ENCODE results near the gene AMBRA1. TPM values are rescaled to one million over a fixed set of nuclear protein-coding genes. Genes with fewer than 3 reads are reported as not detected.

The AMBRA1 gene
- total and polyA plus RNA-seq, 2 of the 8 experiments (the other 6 are each of a cell fraction or from before 2014, with no cell fraction given), result 14.2 to 37.4 TPM

DNA sequence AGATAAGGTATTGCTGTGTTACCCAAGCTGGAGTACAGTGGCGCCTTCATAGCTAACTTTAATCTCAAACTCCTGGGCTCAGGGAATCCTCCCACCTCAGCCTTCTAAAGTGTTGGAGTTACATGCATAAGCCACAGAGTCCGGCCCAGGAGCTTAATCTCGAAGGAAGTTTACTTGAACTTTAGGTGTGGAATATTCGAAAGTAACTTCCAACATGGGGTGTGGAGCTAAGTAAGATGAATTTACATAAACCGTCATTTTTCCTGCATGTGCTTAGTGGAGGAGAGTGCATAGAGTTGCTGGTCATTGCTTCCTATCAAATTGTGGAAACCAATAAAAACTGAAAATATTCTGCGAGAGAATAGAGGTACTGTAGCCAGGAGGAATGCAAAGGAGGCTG is 25.0 kb upstream of the AMBRA1 start:
- no peak overlapping the region for H2BK15ac ChIP-seq (ENCODE audit: low read length)
- H2BK120ac ChIP-seq (replicated peaks; ENCODE audit: low read depth, low read length), result no peak overlapping the region
- 86% methylated on average over 6 of the region's 6 CpGs; no CpG with 5 or more reads in 1 of the 2 experiments for WGBS, 2 experiments (ENCODE audit: extremely low coverage in 1 of 2, insufficient coverage in 1 of 2, insufficient read length in 1 of 2, insufficient replicate concordance in 2 of 2, low coverage in 1 of 2, low lambda C conversion rate in 2 of 2, missing lambda C conversion rate in 1 of 2)
- no peak overlapping the region for H2AK5ac ChIP-seq (ENCODE audit: low read depth, low read length)
- no peak for DNase-seq (ENCODE audit: low read depth in 1 of 2, low spot score in 2 of 2)
- TF ChIP-seq RFX5 (IDR thresholded peaks at IDR 0.05; ENCODE audit: borderline replicate concordance, low read depth, low read length) (no peak), HDAC2 (IDR thresholded peaks at IDR 0.05; ENCODE audit: borderline replicate concordance in 1 of 2, low read depth in 2 of 2, low read length in 2 of 2) (no peak), TAF1 (IDR thresholded peaks at IDR 0.05; ENCODE audit: low read depth, low read length) (no peak), SIX5 (IDR thresholded peaks at IDR 0.05; ENCODE audit: low read depth, low read length) (no peak)
- TF ChIP-seq, protein P1, sequence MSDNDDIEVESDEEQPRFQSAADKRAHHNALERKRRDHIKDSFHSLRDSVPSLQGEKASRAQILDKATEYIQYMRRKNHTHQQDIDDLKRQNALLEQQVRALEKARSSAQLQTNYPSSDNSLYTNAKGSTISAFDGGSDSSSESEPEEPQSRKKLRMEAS (IDR thresholded peaks at IDR 0.05), result no peak
- TF ChIP-seq, protein P2, sequence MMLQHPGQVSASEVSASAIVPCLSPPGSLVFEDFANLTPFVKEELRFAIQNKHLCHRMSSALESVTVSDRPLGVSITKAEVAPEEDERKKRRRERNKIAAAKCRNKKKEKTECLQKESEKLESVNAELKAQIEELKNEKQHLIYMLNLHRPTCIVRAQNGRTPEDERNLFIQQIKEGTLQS (IDR thresholded peaks at IDR 0.05; ENCODE audit: insufficient read depth, low read depth, low read length), result no peak
- H3K23me2 ChIP-seq (ENCODE audit: low read depth, low read length), result no peaks in the 10 kb centered on the region
- H3K18ac ChIP-seq (ENCODE audit: extremely low read depth, low read length), result no peak overlapping the region
- H3K9ac ChIP-seq (replicated peaks in 1 of 4; ENCODE audit: extremely low read depth in 1 of 4, low read depth in 3 of 4, low read length in 3 of 4), result no peak overlapping the region
- no peaks in the 10 kb centered on the region for H3K9me3 ChIP-seq (ENCODE audit: insufficient read depth in 2 of 2, low read depth in 1 of 2, low read length in 1 of 2)
- peak overlapping the region in 1 of 4 experiments; percentile 40; a peak in 3 of 8 replicates for H3K4me3 ChIP-seq (ENCODE audit: extremely low read depth in 1 of 4, insufficient read depth in 2 of 4, low read depth in 3 of 4, low read length in 4 of 4)
- no peak overlapping the region for H3K27ac ChIP-seq (ENCODE audit: low read depth, low read length)
- H2BK20ac ChIP-seq (ENCODE audit: low read length), result no peak overlapping the region
- no peak overlapping the region for H4K91ac ChIP-seq (replicated peaks; ENCODE audit: insufficient read length, low read length)
- no peak overlapping the region for H2BK12ac ChIP-seq (ENCODE audit: low read depth, low read length)
- no peaks in the 10 kb centered on the region for H4K20me1 ChIP-seq (replicated peaks in 1 of 2; ENCODE audit: control insufficient read depth in 1 of 2, insufficient read depth in 2 of 2, low read length in 2 of 2)
- H4K8ac ChIP-seq (ENCODE audit: extremely low read depth, insufficient read depth, low read length), result no peak overlapping the region
- peaks cover 0 to 7% (median 0%) of the 10 kb centered on the region in 4 experiments; a peak in 1 of 8 replicates for H3K36me3 ChIP-seq (ENCODE audit: control insufficient read depth in 2 of 4, insufficient read depth in 4 of 4, low read length in 3 of 4)
- no peak overlapping the region for H3K14ac ChIP-seq (ENCODE audit: insufficient read length)
- H3K23ac ChIP-seq (ENCODE audit: insufficient read length), result no peak overlapping the region
- POLR2A ChIA-PET (ENCODE audit: partially characterized antibody), result interaction anchor here (0.9 to 2.0 kb wide), 9 partner anchors 9 to 235 kb away, joined by 3 to 6 read pairs (median 4); partner anchors contain the start of genes ARHGAP1 and ZNF408
- H3K4me2 ChIP-seq (ENCODE audit: insufficient read depth in 1 of 2, low read depth in 2 of 2, low read length in 2 of 2), result peak overlapping the region; percentile 36 to 81; a peak in 2 of 4 replicates
- no peaks in the 10 kb centered on the region; a peak in 1 of 7 replicates for H3K4me1 ChIP-seq (replicated peaks in 1 of 4; ENCODE audit: control insufficient read depth in 3 of 4, insufficient read depth in 4 of 4, low read length in 3 of 4)
- no peak overlapping the region for H4K5ac ChIP-seq (ENCODE audit: insufficient read length, low read depth, low read length)
- CTCF ChIA-PET (ENCODE audit: partially characterized antibody), result interaction anchor here (0.6 to 2.0 kb wide), 13 partner anchors 8 to 227 kb away, joined by 3 to 6 read pairs (median 4); partner anchors contain the start of genes ARHGAP1 and ZNF408
- no peak overlapping the region for H2AFZ ChIP-seq (ENCODE audit: low read length)
- H3K27me3 ChIP-seq (replicated peaks in 1 of 4; ENCODE audit: control insufficient read depth in 3 of 4, extremely low read depth in 1 of 4, insufficient read depth in 3 of 4, low read length in 3 of 4), result no peaks in the 10 kb centered on the region
- no peak overlapping the region for H3K56ac ChIP-seq (replicated peaks; ENCODE audit: insufficient read length, low read depth, low read length)
- H3K79me2 ChIP-seq (ENCODE audit: control insufficient read depth in 1 of 2, insufficient read depth in 2 of 2, low read length in 2 of 2), result peaks cover 0 to 41% of the 10 kb centered on the region in 2 experiments; a peak in 3 of 4 replicates
- no peak overlapping the region for H3K4ac ChIP-seq (replicated peaks; ENCODE audit: insufficient read length, low read depth, low read length)
- H2BK5ac ChIP-seq (ENCODE audit: low read depth, low read length), result no peak overlapping the region
- H3K79me1 ChIP-seq (ENCODE audit: low read depth, low read length), result peaks cover 5% of the 10 kb centered on the region; the same call in 1 of the 2 replicates
- no peak for FAIRE-seq

Data from H1 (cell line).